Cardiac fibroblast (primary cell): ENCODE results near the gene GALNT18.

Experiments
- DNase-seq, 2 donors: peaks; one replicate each; pipeline versions ENCODE4 v3.0.0 to v3.0.0-alpha.2; 2010; ENCODE audit warnings: low read depth in 2 of 2
- H3K4me3 ChIP-seq, 2 donors: replicated peaks in 1 of 2; 1 replicate in 1 of 2; 2 replicates in 1 of 2; pipeline ENCODE4 v1.5.1; 2011; ENCODE audit warnings: low read depth in 2 of 2, low read length in 2 of 2, mild to moderate bottlenecking in 2 of 2, moderate library complexity in 1 of 2
- CTCF ChIP-seq: IDR thresholded peaks from one replicate; pipeline ENCODE4 v1.5.1; 2011; ENCODE audit warnings: low read depth, mild to moderate bottlenecking, low read length, inconsistent platforms

GALNT18 gene

GRCh38 chr11:11512929-11513328, 108.9 kb downstream of the GALNT18 start:
- H3K4me3 ChIP-seq = no peak overlapping the region
- no peak for TF ChIP-seq CTCF

GRCh38 chr11:11512502-11512901, 109.3 kb downstream of the GALNT18 start:
- no peak for DNase-seq
- no peak for TF ChIP-seq CTCF
- H3K4me3 ChIP-seq = no peak overlapping the region

More at GRCh38 chr11:11512929-11513328, 108.9 kb downstream of the GALNT18 start:
- DNase-seq = no peak

- DNase-seq = no peak
- no peak for TF ChIP-seq CTCF
- no peak overlapping the region for H3K4me3 ChIP-seq
Observed at GRCh38 chr11:11512090-11512489, 109.7 kb downstream of the GALNT18 start.

GRCh38 chr11:11510939-11511338, 110.9 kb downstream of the GALNT18 start:
- H3K4me3 ChIP-seq = no peak overlapping the region
- TF ChIP-seq CTCF = no peak
- DNase-seq = no peak

- no peak for TF ChIP-seq CTCF
- no peak for DNase-seq
Observed at GRCh38 chr11:11505692-11506091, 116.1 kb downstream of the GALNT18 start.

GRCh38 chr11:11505190-11505589, 116.6 kb downstream of the GALNT18 start:
- no peak for TF ChIP-seq CTCF
- no peak overlapping the region for H3K4me3 ChIP-seq
- no peak for DNase-seq

More at GRCh38 chr11:11505692-11506091, 116.1 kb downstream of the GALNT18 start:
- no peak overlapping the region for H3K4me3 ChIP-seq

GRCh38 chr11:11504071-11504470, 117.7 kb downstream of the GALNT18 start:
- H3K4me3 ChIP-seq = no peak overlapping the region
- DNase-seq = no peak
- no peak for TF ChIP-seq CTCF
